H1 (cell line): ENCODE measurements around the gene GAS6. TPM values are rescaled to one million over a fixed set of nuclear protein-coding genes. Genes with fewer than 3 reads are reported as not detected.
A peak's percentile ranks its signal among the peaks of the same experiment; 100 is the strongest.

Source experiments
- BACH1 ChIP-seq: IDR thresholded peaks from 2 replicates; pipeline ENCODE4 v1.6.1; 2012; ENCODE audit warnings: low read length, improper control_type of control experiment
- BRCA1 ChIP-seq: IDR thresholded peaks from 2 replicates; pipeline ENCODE4 v1.6.1; 2012; ENCODE audit warnings: low read depth, low read length, improper control_type of control experiment
- CHD7 ChIP-seq: fragments of 300-600 bp; sonication (generic); IDR thresholded peaks from 2 replicates; pipeline ENCODE4 v1.7.1; 2012; ENCODE audit warnings: low read length, moderate library complexity, mild to moderate bottlenecking, inconsistent platforms; ENCODE audit not compliant: insufficient replicate concordance
- KDM5A ChIP-seq: fragments of 200-600 bp; IDR thresholded peaks from 2 replicates; pipeline ENCODE4 v1.7.1; 2012; ENCODE audit warnings: mild to moderate bottlenecking, low read length, inconsistent platforms, mixed read lengths
- MAFK ChIP-seq: IDR thresholded peaks from 2 replicates; pipeline ENCODE4 v1.6.1; 2012; ENCODE audit warnings: low read depth, mild to moderate bottlenecking, improper control_type of control experiment, low read length
- SIX5 ChIP-seq: IDR thresholded peaks from 2 replicates; pipeline ENCODE4 v1.6.1; 2011; ENCODE audit warnings: mild to moderate bottlenecking, low read depth, low read length
- polyA plus RNA-seq, 7 experiments: library from polyadenylated mRNA; depleted of rRNA in 3 of 7; stranded (reverse) in 5 of 7; unstranded in 2 of 7; fragments of >200 nt in 5 of 7; fragments of 200-250 nt in 2 of 7; gene quantifications; 1 replicate in 5 of 7; 2 replicates in 1 of 7; 4 replicates in 1 of 7; pipeline versions ENCODE4 v1.2.1 to v1.2.3, GENCODE V29; 2011 to 2013; ENCODE audit warnings: missing spikeins in 2 of 7, mixed read lengths in 2 of 7
- total RNA-seq: library from RNA; stranded (reverse); fragmentation: NEBNext Ultra II Directional; extraction: Animal tissue kit (Norgen Biotek cat#: 25700); gene quantifications from 2 replicates; pipeline ENCODE4 v1.2.1, GENCODE V29; 2021

GAS6 gene
- total and polyA plus RNA-seq, 2 of the 8 experiments (the other 6 are each of a cell fraction or from before 2014, with no cell fraction given): 18.6 to 31.0 TPM

- TF ChIP-seq BACH1 (peak; percentile 78; the same call in 1 of the 2 replicates), MAFK (peak; percentile 61), SIX5 (no peak), BRCA1 (no peak), CHD7 (no peak), KDM5A (no peak)
Observed at GRCh38 chr13:113848431-113849260, 15.2 kb downstream of the GAS6 start (continued).
